Vagina (tissue), 2 donors: ENCODE data around the gene YBX1.

Experiments used
- CTCF ChIP-seq, 3 experiments: fragments of 450-650 bp in 2 of 3; fragments of 200-600 bp in 1 of 3; sonication (generic) in 1 of 3; IDR thresholded peaks; one replicate each; pipeline ENCODE4 v1.5.1; 2017 to 2019; ENCODE audit warnings: antibody characterized with exemption in 3 of 3, mild to moderate bottlenecking in 2 of 3, moderate library complexity in 2 of 3
- POLR2A ChIP-seq, 2 donors: fragments of 450-650 bp; IDR thresholded peaks; one replicate each; pipeline ENCODE4 v1.6.1; 2017; ENCODE audit warnings: antibody characterized with exemption in 2 of 2, mild to moderate bottlenecking in 2 of 2, moderate library complexity in 2 of 2

- TF ChIP-seq POLR2A (IDR thresholded peaks at IDR 0.05) (no peak), CTCF (IDR thresholded peaks at IDR 0.05) (no peak)
Observed at GRCh38 chr1:42753070-42753469, 70.9 kb downstream of the YBX1 start.
